Measurements from ENCODE around the gene RPS29. TPM values are rescaled to one million over a fixed set of nuclear protein-coding genes. Genes with fewer than 3 reads are reported as not detected.

The RPS29 gene
- total and polyA plus RNA-seq, 7 donors: 2,343 to 22,215 (median 5,800) TPM

GRCh38 chr14:49569281-49569680 is 16.9 kb downstream of the RPS29 start:
- Histone ChIP-seq H3K9me3 (no peaks in the 10 kb centered on the region), H3K36me3 (peaks cover 0 to 5% (median 0%) of the 10 kb centered on the region in 4 donors), H3K27me3 (no peaks in the 10 kb centered on the region), H3K27ac (no peak overlapping the region), H3K4me1 (no peaks in the 10 kb centered on the region), H3K4me3 (no peak overlapping the region)
- intact Hi-C loops (cut with DNase I): no loop called here
- TF ChIP-seq EP300 (IDR thresholded peaks at IDR 0.05) (no peak), CTCF (IDR thresholded peaks at IDR 0.05) (no peak), POLR2A (IDR thresholded peaks at IDR 0.05) (no peak), POLR2AphosphoS5 (IDR thresholded peaks at IDR 0.05) (no peak)
- DNase-seq: no peak
- 85 to 89% methylated on average over 3 of the region's 3 CpGs for WGBS, 2 donors

DNA sequence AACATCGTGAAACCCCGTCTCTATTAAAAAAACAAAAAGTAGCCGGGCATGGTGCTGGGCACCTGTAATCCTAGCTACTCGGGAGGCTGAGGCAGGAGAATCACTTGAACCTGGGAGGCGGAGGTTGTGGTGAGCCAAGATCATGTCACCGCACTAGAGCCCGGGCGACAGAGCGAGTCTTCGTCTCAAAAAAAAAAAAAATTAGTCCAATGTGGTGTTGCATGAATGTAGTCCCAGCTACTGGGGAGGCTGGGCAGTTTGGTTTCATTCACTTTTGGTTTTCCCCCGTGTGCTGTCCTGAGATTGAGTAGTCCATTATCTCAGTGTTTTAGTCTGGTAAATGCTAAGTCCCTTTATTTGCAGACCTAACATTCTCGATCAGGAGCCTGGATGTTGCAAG is 19.5 kb downstream of the RPS29 start:
- Histone ChIP-seq H3K27me3 (no peaks in the 10 kb centered on the region), H3K27ac (no peak overlapping the region), H3K9me3 (no peaks in the 10 kb centered on the region), H3K4me1 (no peaks in the 10 kb centered on the region), H3K4me3 (no peak overlapping the region), H3K36me3 (no peaks in the 10 kb centered on the region)
- 95% methylated on average over 12 of the region's 12 CpGs for WGBS, 2 donors
- TF ChIP-seq EP300 (IDR thresholded peaks at IDR 0.05): no peak
- TF ChIP-seq POLR2AphosphoS5 (IDR thresholded peaks at IDR 0.05): no peak
- TF ChIP-seq POLR2A (IDR thresholded peaks at IDR 0.05): no peak
- TF ChIP-seq CTCF (IDR thresholded peaks at IDR 0.05): no peak
- intact Hi-C loops (cut with DNase I): no loop called here
- DNase-seq: no peak

DNA sequence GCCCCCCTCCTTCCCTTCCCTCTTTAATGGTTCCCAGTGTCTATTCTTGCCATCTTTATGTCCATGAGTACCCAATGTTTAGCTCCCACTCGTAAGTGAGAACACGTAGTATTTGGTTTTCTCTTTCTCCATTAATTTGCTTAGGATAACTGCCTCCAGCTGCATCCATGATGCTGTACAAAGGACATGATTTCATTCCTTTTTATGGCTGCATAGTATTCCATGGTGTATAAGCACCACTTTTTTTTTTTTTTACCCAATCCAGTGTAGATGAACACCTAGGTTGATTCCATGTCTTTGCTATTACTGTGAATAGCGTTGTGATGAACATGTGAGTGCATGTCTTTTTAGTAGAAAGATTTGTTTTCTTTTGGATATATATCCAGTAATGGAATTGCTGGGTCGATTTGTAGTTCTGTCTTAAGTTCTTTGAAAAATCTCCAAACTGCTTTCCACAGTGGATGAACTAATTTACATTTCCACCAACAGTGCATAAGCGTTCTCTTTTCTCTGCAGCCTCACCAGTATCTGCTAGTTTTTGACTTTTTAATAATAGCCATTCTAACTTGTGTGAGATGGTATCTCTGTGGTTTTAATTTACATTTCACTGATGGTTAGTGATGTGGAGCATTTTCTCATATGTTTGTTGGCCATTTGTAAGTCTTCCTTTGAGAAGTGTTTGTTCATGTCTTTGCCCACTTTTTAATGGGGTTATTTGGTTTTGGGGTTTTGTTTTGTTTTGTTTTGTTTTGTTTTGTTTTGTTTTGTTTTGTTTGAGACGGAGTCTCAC is 26.0 kb downstream of the RPS29 start:
- Histone ChIP-seq H3K27ac (no peak overlapping the region), H3K4me1 (no peaks in the 10 kb centered on the region), H3K36me3 (no peaks in the 10 kb centered on the region), H3K4me3 (no peak overlapping the region), H3K9me3 (no peaks in the 10 kb centered on the region), H3K27me3 (no peaks in the 10 kb centered on the region)
- DNase-seq: no peak
- WGBS, 2 donors: 88 to 90% methylated on average over 6 of the region's 6 CpGs
- intact Hi-C loops (cut with DNase I): no loop called here
- no peak for TF ChIP-seq CTCF (IDR thresholded peaks at IDR 0.05)
- no peak for TF ChIP-seq POLR2AphosphoS5 (IDR thresholded peaks at IDR 0.05)
- TF ChIP-seq EP300 (IDR thresholded peaks at IDR 0.05): no peak
- no peak for TF ChIP-seq POLR2A (IDR thresholded peaks at IDR 0.05)

- intact Hi-C loops (cut with DNase I): no loop called here
- H3K9me3 ChIP-seq: no peaks in the 10 kb centered on the region
- H3K4me3 ChIP-seq: no peak overlapping the region
- H3K27ac ChIP-seq: no peak overlapping the region
- no peaks in the 10 kb centered on the region for H3K27me3 ChIP-seq
- DNase-seq: no peak
- TF ChIP-seq POLR2A (IDR thresholded peaks at IDR 0.05): no peak
- 53 to 62% methylated on average over 3 of the region's 3 CpGs for WGBS, 2 donors
- no peaks in the 10 kb centered on the region for H3K4me1 ChIP-seq
- no peaks in the 10 kb centered on the region for H3K36me3 ChIP-seq
Measured at GRCh38 chr14:49553892-49554291, 32.3 kb downstream of the RPS29 start.

DNA sequence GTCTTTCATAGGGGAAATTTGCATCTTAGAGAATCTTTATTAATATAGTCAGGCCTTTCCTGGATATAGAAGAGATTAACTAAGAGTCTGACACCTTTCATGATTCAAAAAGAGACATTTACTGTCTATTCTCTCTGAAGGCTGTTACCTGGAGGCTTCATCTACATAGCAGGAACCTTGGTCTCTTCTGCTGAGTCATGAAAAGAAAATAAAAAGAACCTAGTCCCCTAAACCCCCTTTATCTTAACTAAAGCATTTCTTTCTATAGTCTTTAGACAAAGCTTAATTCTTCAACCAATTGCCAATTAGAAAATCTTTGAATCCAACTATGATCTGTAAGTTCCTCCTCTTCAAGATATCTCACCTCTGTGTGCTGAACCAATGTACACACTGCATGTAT is 33.1 kb downstream of the RPS29 start:
- no peaks in the 10 kb centered on the region for H3K36me3 ChIP-seq
- H3K27ac ChIP-seq: no peak overlapping the region
- no peaks in the 10 kb centered on the region for H3K9me3 ChIP-seq
- no peak for DNase-seq
- TF ChIP-seq POLR2AphosphoS5 (IDR thresholded peaks at IDR 0.05) (no peak), CTCF (IDR thresholded peaks at IDR 0.05) (no peak), POLR2A (IDR thresholded peaks at IDR 0.05) (no peak), EP300 (IDR thresholded peaks at IDR 0.05) (no peak)
- H3K4me3 ChIP-seq: no peak overlapping the region
- intact Hi-C loops (cut with DNase I): no loop called here
- no peaks in the 10 kb centered on the region for H3K27me3 ChIP-seq
- no peaks in the 10 kb centered on the region for H3K4me1 ChIP-seq
